DOHH2 (cell line): ENCODE data around the gene PLA1A.
"Not testable (repeated sequence)": the region's sequence is repeated elsewhere in the genome, so short reads cannot be mapped to it uniquely, and the experiment has no call there.

Experiments used
- H3F3A ChIP-seq: fragments of 200-600 bp; sonication (generic), shearing (Covaris generic); 2 replicates; pipeline ENCODE4 v1.6.0; 2016; ENCODE audit warnings: antibody characterized with exemption, mild to moderate bottlenecking; ENCODE audit not compliant: control insufficient read depth, insufficient read depth
- H3K27ac ChIP-seq: fragments of 200-600 bp; sonication (generic); 2 replicates; pipeline ENCODE4 v1.5.1; 2014; ENCODE audit warnings: low read depth, mild to moderate bottlenecking, low read length, moderate library complexity
- H3K27me3 ChIP-seq: fragments of 200-600 bp; sonication (generic); 2 replicates; pipeline ENCODE4 v1.6.1; 2014; ENCODE audit warnings: mild to moderate bottlenecking, low read length, mixed read lengths; ENCODE audit not compliant: control insufficient read depth
- H3K36me3 ChIP-seq: fragments of 200-600 bp; sonication (generic); 2 replicates; pipeline ENCODE4 v1.6.1; 2014; ENCODE audit warnings: mild to moderate bottlenecking, low read length, moderate library complexity, mixed read lengths; ENCODE audit not compliant: control insufficient read depth
- H3K4me1 ChIP-seq: fragments of 200-600 bp; sonication (generic); 2 replicates; pipeline ENCODE4 v1.6.1; 2014; ENCODE audit warnings: mild to moderate bottlenecking, low read length, mixed read lengths; ENCODE audit not compliant: control insufficient read depth
- H3K4me2 ChIP-seq: fragments of 200-600 bp; sonication (generic); 2 replicates; pipeline ENCODE4 v1.6.0; 2014; ENCODE audit warnings: mild to moderate bottlenecking, low read length, moderate library complexity
- H3K4me3 ChIP-seq: fragments of 200-600 bp; sonication (generic); 2 replicates; pipeline ENCODE4 v1.5.1; 2014; ENCODE audit warnings: mild to moderate bottlenecking, low read length, mixed read lengths
- H3K79me2 ChIP-seq: fragments of 200-600 bp; sonication (generic); 2 replicates; pipeline ENCODE4 v1.6.1; 2014; ENCODE audit warnings: mild to moderate bottlenecking, low read length, mixed read lengths; ENCODE audit not compliant: control insufficient read depth
- H3K9me2 ChIP-seq: fragments of 200-600 bp; sonication (generic); replicated peaks from 2 replicates; pipeline ENCODE4 v1.6.1; 2014; ENCODE audit warnings: mild to moderate bottlenecking, low read length, mixed read lengths; ENCODE audit not compliant: control insufficient read depth
- H3K9me3 ChIP-seq: fragments of 200-600 bp; sonication (generic); 2 replicates; pipeline ENCODE4 v1.6.1; 2014; ENCODE audit warnings: antibody characterized with exemption, low read length, mixed read lengths; ENCODE audit not compliant: control insufficient read depth, insufficient read depth
- H4K20me1 ChIP-seq: fragments of 200-600 bp; sonication (generic); 2 replicates; pipeline ENCODE4 v1.6.0; 2014; ENCODE audit warnings: low read depth, mild to moderate bottlenecking, antibody characterized with exemption, low read length, moderate library complexity; ENCODE audit not compliant: control insufficient read depth, insufficient read depth
- EZH2phosphoT487 ChIP-seq: fragments of 200-600 bp; sonication (generic); IDR thresholded peaks from 2 replicates; pipeline ENCODE4 v1.6.1; 2017; ENCODE audit warnings: borderline replicate concordance, mild to moderate bottlenecking, antibody characterized with exemption, low read length, moderate library complexity, mixed read lengths
- TF ChIP-seq, protein P1 (sequence below): fragments of 200-600 bp; sonication (generic); IDR thresholded peaks from one replicate; pipeline ENCODE4 v1.5.1; 2014; ENCODE audit warnings: antibody characterized with exemption, mild to moderate bottlenecking, low read depth, low read length; ENCODE audit not compliant: poor library complexity, severe bottlenecking

Gene PLA1A

DNA sequence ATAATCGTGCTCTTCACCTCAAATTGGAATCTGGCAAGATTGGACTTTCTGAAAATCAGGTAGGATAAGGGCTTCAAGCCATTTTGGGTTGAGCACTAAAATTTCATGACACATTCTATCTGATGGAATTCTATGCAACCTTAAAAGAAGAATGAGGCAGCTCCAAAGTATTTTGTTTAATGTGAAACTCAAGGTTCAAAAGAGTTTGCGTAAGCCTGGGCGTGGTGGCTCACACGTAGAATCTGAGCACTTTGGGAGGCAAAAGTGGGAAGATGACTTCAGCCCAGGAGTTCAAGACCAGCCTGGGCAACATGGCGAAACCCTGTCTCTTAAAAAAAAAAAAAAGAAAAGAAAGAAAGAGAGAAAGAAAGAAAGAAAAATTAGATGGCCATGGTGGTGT lies 3.6 kb upstream of the PLA1A start:
- no peak overlapping the region for H3K4me3 ChIP-seq
- H3K27me3 ChIP-seq, result peaks cover 6% of the 10 kb centered on the region; the same call in 1 of the 2 replicates
- no peaks in the 10 kb centered on the region for H3K4me1 ChIP-seq
- H3K4me2 ChIP-seq, result no peak overlapping the region
- no peaks in the 10 kb centered on the region for H3K36me3 ChIP-seq
- no peaks in the 10 kb centered on the region for H3K79me2 ChIP-seq
- no peak for TF ChIP-seq EZH2phosphoT487
- TF ChIP-seq, protein P1, sequence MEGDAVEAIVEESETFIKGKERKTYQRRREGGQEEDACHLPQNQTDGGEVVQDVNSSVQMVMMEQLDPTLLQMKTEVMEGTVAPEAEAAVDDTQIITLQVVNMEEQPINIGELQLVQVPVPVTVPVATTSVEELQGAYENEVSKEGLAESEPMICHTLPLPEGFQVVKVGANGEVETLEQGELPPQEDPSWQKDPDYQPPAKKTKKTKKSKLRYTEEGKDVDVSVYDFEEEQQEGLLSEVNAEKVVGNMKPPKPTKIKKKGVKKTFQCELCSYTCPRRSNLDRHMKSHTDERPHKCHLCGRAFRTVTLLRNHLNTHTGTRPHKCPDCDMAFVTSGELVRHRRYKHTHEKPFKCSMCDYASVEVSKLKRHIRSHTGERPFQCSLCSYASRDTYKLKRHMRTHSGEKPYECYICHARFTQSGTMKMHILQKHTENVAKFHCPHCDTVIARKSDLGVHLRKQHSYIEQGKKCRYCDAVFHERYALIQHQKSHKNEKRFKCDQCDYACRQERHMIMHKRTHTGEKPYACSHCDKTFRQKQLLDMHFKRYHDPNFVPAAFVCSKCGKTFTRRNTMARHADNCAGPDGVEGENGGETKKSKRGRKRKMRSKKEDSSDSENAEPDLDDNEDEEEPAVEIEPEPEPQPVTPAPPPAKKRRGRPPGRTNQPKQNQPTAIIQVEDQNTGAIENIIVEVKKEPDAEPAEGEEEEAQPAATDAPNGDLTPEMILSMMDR, result no peak
- no peaks in the 10 kb centered on the region for H3K9me3 ChIP-seq
- H3K9me2 ChIP-seq, result no peaks in the 10 kb centered on the region
- no peaks in the 10 kb centered on the region for H4K20me1 ChIP-seq
- no peak overlapping the region for H3K27ac ChIP-seq
- no peaks in the 10 kb centered on the region for H3F3A ChIP-seq

DNA sequence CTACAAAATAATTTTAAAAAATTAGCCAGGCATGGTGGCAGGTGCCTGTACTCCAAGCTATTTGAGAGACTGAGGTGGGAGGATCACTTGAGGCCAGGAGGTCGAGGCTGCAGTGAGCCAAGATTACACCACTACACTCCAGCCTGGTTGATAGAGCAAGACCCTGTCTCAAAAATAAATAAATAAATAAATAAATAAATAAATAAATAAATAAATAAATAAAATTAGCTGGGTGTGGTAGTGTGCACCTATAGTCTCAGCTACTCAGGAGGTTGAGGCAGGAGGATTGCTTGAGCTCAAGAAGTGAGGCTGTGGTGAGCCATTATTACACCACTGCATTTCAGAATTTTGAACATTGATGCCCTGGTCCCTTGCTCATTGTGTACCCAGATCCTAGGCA lies 2.8 kb upstream of the PLA1A start:
- not testable (repeated sequence) for H3K4me1 ChIP-seq, H4K20me1 ChIP-seq, H3K36me3 ChIP-seq, H3K79me2 ChIP-seq, H3K9me3 ChIP-seq, H3K27ac ChIP-seq, H3K4me2 ChIP-seq, H3K27me3 ChIP-seq, H3K4me3 ChIP-seq, H3K9me2 ChIP-seq, H3F3A ChIP-seq

DNA sequence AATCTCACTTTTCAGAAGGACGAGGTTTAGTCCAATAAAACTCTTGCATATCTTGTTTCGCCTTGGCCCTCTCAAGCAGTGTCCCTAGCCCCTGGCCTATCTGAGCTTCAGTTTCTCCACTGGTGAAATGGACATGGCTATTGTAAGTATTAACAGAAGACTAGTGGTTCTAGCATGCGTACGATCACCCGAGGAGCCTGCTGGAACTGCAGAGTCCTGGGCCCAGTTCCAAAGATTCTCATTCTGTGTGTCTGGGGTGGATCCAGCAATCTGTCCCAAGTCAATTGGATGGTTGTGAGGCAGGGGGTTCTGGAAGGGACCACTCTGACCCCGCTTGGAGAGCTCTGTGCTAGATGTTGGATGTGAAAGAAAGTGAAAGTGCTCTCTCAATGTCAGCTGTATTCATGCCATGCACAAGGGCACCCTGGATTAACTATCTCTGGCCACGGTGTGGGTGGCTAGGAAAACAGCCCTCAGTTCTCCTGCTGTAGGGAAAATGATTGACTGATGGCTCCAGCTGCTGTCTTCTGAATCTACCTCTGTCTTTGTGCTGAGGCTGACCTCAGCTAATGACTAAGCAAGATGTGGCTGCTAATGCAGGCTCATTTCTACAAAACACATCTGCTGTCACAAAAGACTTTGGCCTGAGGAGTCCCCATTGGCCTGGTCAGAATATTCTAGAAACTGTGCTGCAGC lies 1.9 kb upstream of the PLA1A start:
- H3K9me3 ChIP-seq, result no peaks in the 10 kb centered on the region
- TF ChIP-seq EZH2phosphoT487, result no peak
- TF ChIP-seq, protein P1, result no peak
- H4K20me1 ChIP-seq, result no peaks in the 10 kb centered on the region
- no peaks in the 10 kb centered on the region for H3F3A ChIP-seq
- peaks cover 3% of the 10 kb centered on the region; the same call in 1 of the 2 replicates for H3K27me3 ChIP-seq
- H3K4me2 ChIP-seq, result no peak overlapping the region
- H3K4me3 ChIP-seq, result no peak overlapping the region
- H3K27ac ChIP-seq, result no peak overlapping the region
- H3K9me2 ChIP-seq, result no peaks in the 10 kb centered on the region
- H3K36me3 ChIP-seq, result no peaks in the 10 kb centered on the region
- H3K4me1 ChIP-seq, result 0 out of 2 replicates have a peak, but pooled peaks cover 3% of the 10 kb centered on the region
- H3K79me2 ChIP-seq, result no peaks in the 10 kb centered on the region

DNA sequence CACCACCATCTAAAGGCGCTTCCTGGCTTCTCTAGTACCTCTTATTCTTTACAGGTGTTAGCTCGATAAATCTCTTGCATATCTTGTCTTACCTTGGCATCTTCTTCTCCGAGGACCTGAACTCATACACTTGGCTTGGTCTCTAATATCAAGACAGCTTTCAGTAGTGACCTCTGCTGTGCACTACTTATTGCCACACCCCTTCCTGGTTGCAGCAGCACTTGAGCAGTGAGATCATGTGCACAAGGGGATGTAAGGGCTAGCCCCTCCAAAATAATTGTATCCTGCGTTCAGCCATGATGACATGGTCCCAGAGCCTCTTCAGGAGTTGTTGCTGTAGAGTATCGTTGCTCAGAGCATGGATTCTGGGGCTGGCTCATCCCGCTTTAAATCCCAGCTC lies 1.3 kb upstream of the PLA1A start:
- Histone ChIP-seq H3F3A (no peaks in the 10 kb centered on the region), H3K4me3 (no peak overlapping the region), H3K79me2 (no peaks in the 10 kb centered on the region), H3K27ac (no peak overlapping the region), H3K36me3 (no peaks in the 10 kb centered on the region), H3K27me3 (peaks cover 3% of the 10 kb centered on the region; the same call in 1 of the 2 replicates), H3K9me2 (no peaks in the 10 kb centered on the region), H3K4me2 (no peak overlapping the region), H3K9me3 (no peaks in the 10 kb centered on the region), H3K4me1 (0 out of 2 replicates have a peak, but pooled peaks cover 3% of the 10 kb centered on the region), H4K20me1 (no peaks in the 10 kb centered on the region)
- TF ChIP-seq, protein P1, result no peak
- no peak for TF ChIP-seq EZH2phosphoT487
